HepG2 (cell line): ENCODE measurements around the gene SERINC5. TPM values are rescaled to one million over a fixed set of nuclear protein-coding genes. Genes with fewer than 3 reads are reported as not detected.

ENCODE experiments used
- ARNTL ChIP-seq: sonication (generic); formaldehyde crosslinking; IDR thresholded peaks from 2 replicates; pipeline ENCODE4 v1.4.0; 2020; ENCODE audit warnings: mild to moderate bottlenecking, missing genetic modification reagents
- CEBPG ChIP-seq: IDR thresholded peaks from 2 replicates; pipeline ENCODE4 v1.6.1; 2016
- E2F1 ChIP-seq: sonication (generic); formaldehyde crosslinking; IDR thresholded peaks from 2 replicates; pipeline ENCODE4 v1.5.0; 2020; ENCODE audit warnings: missing genetic modification reagents
- EZH2 ChIP-seq: conservative IDR thresholded peaks from 2 replicates; pipeline ENCODE4 v1.6.1; 2012; ENCODE audit warnings: mild to moderate bottlenecking, low read depth, low read length, moderate library complexity
- FOXM1 ChIP-seq: sonication (generic); formaldehyde crosslinking; IDR thresholded peaks from 2 replicates; pipeline ENCODE4 v1.5.0; 2020; ENCODE audit warnings: missing genetic modification reagents
- HIVEP1 ChIP-seq: sonication (generic); formaldehyde crosslinking; IDR thresholded peaks from 2 replicates; pipeline ENCODE4 v1.4.0; 2020; ENCODE audit warnings: mild to moderate bottlenecking, missing genetic modification reagents
- HOXA3 ChIP-seq: sonication (generic); formaldehyde crosslinking; IDR thresholded peaks from 2 replicates; pipeline ENCODE4 v1.5.0; 2020; ENCODE audit warnings: missing genetic modification reagents
- MXD1 ChIP-seq: sonication (generic); formaldehyde crosslinking; IDR thresholded peaks from 2 replicates; pipeline ENCODE4 v1.4.0; 2020; ENCODE audit warnings: mild to moderate bottlenecking, missing genetic modification reagents
- PAWR ChIP-seq: sonication (generic); formaldehyde crosslinking; IDR thresholded peaks from 2 replicates; pipeline ENCODE4 v1.4.0; 2020; ENCODE audit warnings: missing genetic modification reagents, mild to moderate bottlenecking, borderline replicate concordance
- REST ChIP-seq, 2 experiments: IDR thresholded peaks; 2 replicates each; pipeline ENCODE4 v1.6.1; 2011 to 2012; ENCODE audit warnings: low read length in 2 of 2, borderline replicate concordance in 1 of 2, low read depth in 1 of 2, mild to moderate bottlenecking in 1 of 2, moderate library complexity in 1 of 2
- TFAP4 ChIP-seq: sonication (generic); IDR thresholded peaks from 2 replicates; pipeline ENCODE4 v1.6.1; 2016; ENCODE audit warnings: low read depth, borderline replicate concordance
- ZEB1 ChIP-seq: IDR thresholded peaks from 2 replicates; pipeline ENCODE4 v1.6.1; 2012; ENCODE audit warnings: mild to moderate bottlenecking, low read depth, inconsistent platforms; ENCODE audit not compliant: insufficient replicate concordance
- ZFX ChIP-seq: sonication (generic); formaldehyde crosslinking; IDR thresholded peaks from 2 replicates; pipeline ENCODE4 v1.4.0; 2020; ENCODE audit warnings: mild to moderate bottlenecking, low read depth, missing genetic modification reagents, moderate library complexity
- ZNF224 ChIP-seq: sonication (generic); formaldehyde crosslinking; IDR thresholded peaks from 2 replicates; pipeline ENCODE4 v1.5.0; 2020; ENCODE audit warnings: mild to moderate bottlenecking, missing genetic modification reagents
- ZNF33B ChIP-seq: sonication (generic); formaldehyde crosslinking; IDR thresholded peaks from 2 replicates; pipeline ENCODE4 v1.5.1; 2020; ENCODE audit warnings: mild to moderate bottlenecking, missing genetic modification reagents
- ZNF556 ChIP-seq: sonication (generic); formaldehyde crosslinking; IDR thresholded peaks from 2 replicates; pipeline ENCODE4 v1.4.0; 2020; ENCODE audit warnings: mild to moderate bottlenecking, missing genetic modification reagents, borderline replicate concordance
- ZNF572 ChIP-seq: sonication (generic); formaldehyde crosslinking; IDR thresholded peaks from 2 replicates; pipeline ENCODE4 v1.5.1; 2020; ENCODE audit warnings: mild to moderate bottlenecking, missing genetic modification reagents
- ZNF580 ChIP-seq: IDR thresholded peaks from 2 replicates; pipeline ENCODE4 v1.6.1; 2016; ENCODE audit warnings: low read depth, borderline replicate concordance
- ZNF790 ChIP-seq: sonication (generic); formaldehyde crosslinking; IDR thresholded peaks from 2 replicates; pipeline ENCODE4 v1.8.0; 2022; ENCODE audit warnings: missing genetic modification reagents, mild to moderate bottlenecking, borderline replicate concordance
- ZNF800 ChIP-seq: sonication (generic); formaldehyde crosslinking; IDR thresholded peaks from 2 replicates; pipeline ENCODE4 v1.4.0; 2020; ENCODE audit warnings: missing genetic modification reagents
- ZNF816 ChIP-seq: sonication (generic); formaldehyde crosslinking; IDR thresholded peaks from 2 replicates; pipeline ENCODE4 v1.8.0; 2022; ENCODE audit warnings: missing genetic modification reagents, mild to moderate bottlenecking, borderline replicate concordance
- polyA plus RNA-seq, 8 experiments: library from polyadenylated mRNA; depleted of rRNA in 3 of 8; stranded (reverse) in 7 of 8; unstranded in 1 of 8; fragments of >200 nt; fragmentation: Illumina TruSeq in 4 of 8; extraction: Trizol in 4 of 8; gene quantifications; 2 replicates each; pipeline versions ENCODE4 v1.2.1 to v1.2.3, GENCODE V29; 2011 to 2016; ENCODE audit warnings: low read depth in 4 of 8, missing spikeins in 1 of 8, mixed read lengths in 1 of 8; ENCODE audit not compliant: insufficient read depth in 1 of 8
- total RNA-seq, 5 experiments: library from RNA; depleted of rRNA; stranded (reverse); fragments of >200 nt; fragmentation: Illumina TruSeq; extraction: Trizol; gene quantifications; 2 replicates each; pipeline ENCODE4 v1.2.3, GENCODE V29; 2016; ENCODE audit warnings: low read depth in 1 of 5

Gene SERINC5
- total and polyA plus RNA-seq, 2 of the 13 experiments (the other 11 are each of a cell fraction or from before 2014, with no cell fraction given), result 17.3 to 22.8 TPM

- peak; percentile 95 for TF ChIP-seq TFAP4
- TF ChIP-seq EZH2, result no peak
- TF ChIP-seq ZFX (CRISPR knock-in tag), result peak; percentile 62; the same call in 1 of the 2 replicates
- no peak for TF ChIP-seq FOXM1
- no peak for TF ChIP-seq ZNF800
- TF ChIP-seq HIVEP1 (CRISPR knock-in tag), result no peak
- 0 out of 4 replicates have a peak, but pooled peaks of 1 of the 2 experiments have one; percentile 16 for TF ChIP-seq REST (IDR thresholded peaks at IDR 0.05; ENCODE audit: borderline replicate concordance in 1 of 2, low read depth in 1 of 2, low read length in 2 of 2)
- TF ChIP-seq MXD1, result no peak
- peak; percentile 38 for TF ChIP-seq CEBPG (CRISPR knock-in tag)
- no peak for TF ChIP-seq ZNF224 (CRISPR knock-in tag)
- TF ChIP-seq E2F1, result no peak
- no peak for TF ChIP-seq ZNF790 (CRISPR knock-in tag)
- TF ChIP-seq ZNF580, result peak; percentile 58; the same call in 1 of the 2 replicates
- 0 out of 2 replicates have a peak, but pooled peaks have one; percentile 33 for TF ChIP-seq ARNTL
- TF ChIP-seq ZNF556 (CRISPR knock-in tag), result peak; percentile 58; the same call in 1 of the 2 replicates
- TF ChIP-seq ZEB1, result no peak
- TF ChIP-seq HOXA3 (CRISPR knock-in tag), result peak; percentile 73
- TF ChIP-seq ZNF33B (CRISPR knock-in tag), result no peak
- TF ChIP-seq ZNF816 (CRISPR knock-in tag), result no peak
- TF ChIP-seq ZNF572 (CRISPR knock-in tag), result no peak
- no peak for TF ChIP-seq PAWR (CRISPR knock-in tag)
Measured at GRCh38 chr5:80105698-80106439, 150.0 kb downstream of the SERINC5 start (continued).
